Stomach smooth muscle (tissue), 2 donors: ENCODE data around the gene CDPF1.
"Not testable (repeated sequence)": the region's sequence is repeated elsewhere in the genome, so short reads cannot be mapped to it uniquely, and the experiment has no call there.

ENCODE experiments used
- H3K27ac ChIP-seq: one replicate; pipeline ENCODE4 v1.7.0; 2013; ENCODE audit warnings: mild to moderate bottlenecking, low read length, inconsistent platforms
- H3K27me3 ChIP-seq, 2 donors: one replicate each; pipeline ENCODE4 v1.7.0; 2013; ENCODE audit warnings: low read length in 2 of 2; ENCODE audit not compliant: insufficient read depth in 2 of 2, control insufficient read depth in 1 of 2
- H3K36me3 ChIP-seq, 2 donors: one replicate each; pipeline ENCODE4 v1.7.0; 2013; ENCODE audit warnings: low read length in 2 of 2; ENCODE audit not compliant: control insufficient read depth in 2 of 2, insufficient read depth in 2 of 2
- H3K4me1 ChIP-seq: one replicate; pipeline ENCODE4 v1.7.0; 2013; ENCODE audit warnings: low read length; ENCODE audit not compliant: control insufficient read depth, insufficient read depth
- H3K4me3 ChIP-seq, 2 donors: one replicate each; pipeline ENCODE4 v1.7.0; 2013; ENCODE audit warnings: low read length in 2 of 2
- H3K9ac ChIP-seq, 2 donors: one replicate each; pipeline ENCODE4 v1.7.0; 2013; ENCODE audit warnings: low read length in 2 of 2, mild to moderate bottlenecking in 1 of 2
- H3K9me3 ChIP-seq, 2 donors: one replicate each; pipeline ENCODE4 v1.7.0; 2013; ENCODE audit warnings: low read length in 2 of 2; ENCODE audit not compliant: control insufficient read depth in 2 of 2
- donor health status: healthy.
- donor health status: Pancreatic carcinoma.

Gene CDPF1

GRCh38 chr22:46269564-46269963 is 19.5 kb upstream of the CDPF1 start:
- H3K36me3 ChIP-seq, result peaks cover 18 to 19% of the 10 kb centered on the region in 2 donors
- no peak overlapping the region for H3K4me3 ChIP-seq
- H3K9me3 ChIP-seq, result no peaks in the 10 kb centered on the region
- no peaks in the 10 kb centered on the region for H3K27me3 ChIP-seq
- H3K4me1 ChIP-seq, result peaks cover 23% of the 10 kb centered on the region
- no peak overlapping the region for H3K27ac ChIP-seq
- H3K9ac ChIP-seq, result no peak overlapping the region

- H3K9me3 ChIP-seq, result no peaks in the 10 kb centered on the region
- peaks cover 4 to 8% of the 10 kb centered on the region in 2 donors for H3K36me3 ChIP-seq
- H3K27me3 ChIP-seq, result no peaks in the 10 kb centered on the region
- peaks cover 27% of the 10 kb centered on the region for H3K4me1 ChIP-seq
- H3K4me3 ChIP-seq, result peak within 1 kb of the TSS; percentile 70 to 88
- peak within 1 kb of the TSS; percentile 68 to 84 for H3K9ac ChIP-seq
- peak within 1 kb of the TSS; percentile 69 for H3K27ac ChIP-seq
Observed at GRCh38 chr22:46267431-46268279, 17.6 kb upstream of the CDPF1 start, which contains the start of gene TTC38. TSS of gene TTC38 (plus strand) at chr22:46268008. CDS start at chr22:46268040, 32 bp downstream.

- not testable (repeated sequence) for H3K27ac ChIP-seq, H3K36me3 ChIP-seq, H3K27me3 ChIP-seq, H3K9ac ChIP-seq, H3K9me3 ChIP-seq, H3K4me3 ChIP-seq
- peaks cover 31% of the 10 kb centered on the region for H3K4me1 ChIP-seq
Observed at GRCh38 chr22:46265627-46266026, 15.5 kb upstream of the CDPF1 start.

GRCh38 chr22:46264520-46264919 is 14.4 kb upstream of the CDPF1 start:
- H3K4me3 ChIP-seq, H3K27ac ChIP-seq, H3K9me3 ChIP-seq, H3K9ac ChIP-seq, H3K27me3 ChIP-seq, H3K36me3 ChIP-seq: not testable (repeated sequence)
- peaks cover 26% of the 10 kb centered on the region for H3K4me1 ChIP-seq

- Histone ChIP-seq H3K4me1 (peaks cover 13% of the 10 kb centered on the region), H3K27ac (no peak within 1 kb of the TSS), H3K9ac (no peak within 1 kb of the TSS), H3K36me3 (no peaks in the 10 kb centered on the region), H3K4me3 (peak within 1 kb of the TSS in 1 of 2 donors; percentile 64), H3K9me3 (no peaks in the 10 kb centered on the region), H3K27me3 (no peaks in the 10 kb centered on the region)
Observed at GRCh38 chr22:46263216-46263590, 13.1 kb upstream of the CDPF1 start, which contains the start of gene PKDREJ. TSS of gene PKDREJ (minus strand) at chr22:46263343. CDS start at chr22:46263322, 21 bp downstream.

GRCh38 chr22:46262449-46263215 is 12.5 kb upstream of the CDPF1 start:
- Histone ChIP-seq H3K9me3 (no peaks in the 10 kb centered on the region), H3K27me3 (no peaks in the 10 kb centered on the region), H3K9ac (no peak overlapping the region), H3K4me1 (peaks cover 12% of the 10 kb centered on the region), H3K27ac (no peak overlapping the region), H3K4me3 (peak overlapping the region in 1 of 2 donors; percentile 64), H3K36me3 (no peaks in the 10 kb centered on the region)

GRCh38 chr22:46260038-46260437 is 9.9 kb upstream of the CDPF1 start:
- peaks cover 8% of the 10 kb centered on the region for H3K4me1 ChIP-seq
- no peak overlapping the region for H3K27ac ChIP-seq
- no peak overlapping the region for H3K9ac ChIP-seq
- H3K36me3 ChIP-seq, result no peaks in the 10 kb centered on the region
- H3K27me3 ChIP-seq, result no peaks in the 10 kb centered on the region
- no peak overlapping the region for H3K4me3 ChIP-seq
- H3K9me3 ChIP-seq, result no peaks in the 10 kb centered on the region

- Histone ChIP-seq H3K4me3 (no peak overlapping the region), H3K27ac (no peak overlapping the region), H3K9me3 (no peaks in the 10 kb centered on the region), H3K9ac (no peak overlapping the region), H3K4me1 (peaks cover 8% of the 10 kb centered on the region), H3K36me3 (no peaks in the 10 kb centered on the region), H3K27me3 (no peaks in the 10 kb centered on the region)
Observed at GRCh38 chr22:46259374-46259773, 9.3 kb upstream of the CDPF1 start.

- no peaks in the 10 kb centered on the region for H3K27me3 ChIP-seq
- H3K9ac ChIP-seq, result no peak overlapping the region
- no peaks in the 10 kb centered on the region for H3K9me3 ChIP-seq
- no peak overlapping the region for H3K4me3 ChIP-seq
- H3K4me1 ChIP-seq, result no peaks in the 10 kb centered on the region
- no peak overlapping the region for H3K27ac ChIP-seq
- no peaks in the 10 kb centered on the region for H3K36me3 ChIP-seq
Observed at GRCh38 chr22:46256358-46256958, 6.4 kb upstream of the CDPF1 start.

GRCh38 chr22:46251816-46252380 is 1.8 kb upstream of the CDPF1 start:
- Histone ChIP-seq H3K4me3 (no peak overlapping the region), H3K9me3 (no peaks in the 10 kb centered on the region), H3K9ac (no peak overlapping the region), H3K27me3 (no peaks in the 10 kb centered on the region), H3K36me3 (no peaks in the 10 kb centered on the region), H3K4me1 (peaks cover 17% of the 10 kb centered on the region), H3K27ac (no peak overlapping the region)
